GM12872 (cell line): ENCODE results near the gene MICU2.

Experiments
- CTCF ChIP-seq: IDR thresholded peaks from 3 replicates; pipeline ENCODE4 v1.5.1; 2011; ENCODE audit warnings: low read depth, mild to moderate bottlenecking, low read length, moderate library complexity; ENCODE audit not compliant: insufficient read depth

Gene MICU2

GRCh38 chr13:21576426-21576825 is 27.5 kb downstream of the MICU2 start:
- TF ChIP-seq CTCF: no peak

GRCh38 chr13:21573920-21574712 is 29.9 kb downstream of the MICU2 start:
- TF ChIP-seq CTCF: no peak

- no peak for TF ChIP-seq CTCF
Observed at GRCh38 chr13:21569686-21570085, 34.3 kb downstream of the MICU2 start.

- no peak for TF ChIP-seq CTCF
Observed at GRCh38 chr13:21568854-21569253, 35.1 kb downstream of the MICU2 start.

- TF ChIP-seq CTCF: no peak
Observed at GRCh38 chr13:21567714-21568113, 36.3 kb downstream of the MICU2 start.

- TF ChIP-seq CTCF: peak; percentile 56
Observed at GRCh38 chr13:21557995-21558394, 46.0 kb downstream of the MICU2 start.

- TF ChIP-seq CTCF: no peak
Observed at GRCh38 chr13:21556051-21556450, 47.9 kb downstream of the MICU2 start.
